ENCODE measurements around the gene ARID1B. TPM values are rescaled to one million over a fixed set of nuclear protein-coding genes. Genes with fewer than 3 reads are reported as not detected.

ARID1B gene
- total RNA-seq, 4 donors from 2014 or later = 87.1 to 194 (median 115) TPM

GRCh38 chr6:156994215-156995076 lies 217.3 kb downstream of the ARID1B start:
- H3K9me3 ChIP-seq = no peaks in the 10 kb centered on the region
- peaks cover 13 to 42% (median 25%) of the 10 kb centered on the region in 4 donors for H3K4me1 ChIP-seq
- intact Hi-C loops (cut with DNase I; ENCODE audit: low total_unique reads) (no loop called here), in situ Hi-C loops (cut with MboI; ENCODE audit: low pct_ligation_motif_present in 1 of 4, low pct_unique_long_range_greater_than_20kb in 1 of 4, low sequenced_read_pairs in 3 of 4) (no loop called here)
- 32 to 47% methylated on average over 7 to 13 of the region's 13 CpGs for WGBS, 2 donors (ENCODE audit: low coverage in 1 of 2)
- no peak for DNase-seq
- H3K4me3 ChIP-seq = no peak overlapping the region
- peak overlapping the region; percentile 56 to 74 (median 66) for H3K27ac ChIP-seq
- no peak for TF ChIP-seq EP300 (IDR thresholded peaks at IDR 0.05; ENCODE audit: low read depth)
- no peaks in the 10 kb centered on the region for H3K27me3 ChIP-seq
- no peaks in the 10 kb centered on the region for H3K36me3 ChIP-seq

- WGBS, 2 donors (ENCODE audit: low coverage in 1 of 2) = 94 to 96% methylated on average over 5 of the region's 5 CpGs
- Histone ChIP-seq H3K4me1 (peaks cover 13 to 42% (median 25%) of the 10 kb centered on the region in 4 donors), H3K27me3 (no peaks in the 10 kb centered on the region), H3K27ac (no peak overlapping the region), H3K9me3 (no peaks in the 10 kb centered on the region), H3K4me3 (no peak overlapping the region), H3K36me3 (no peaks in the 10 kb centered on the region)
- intact Hi-C loops (cut with DNase I; ENCODE audit: low total_unique reads) (no loop called here), in situ Hi-C loops (cut with MboI; ENCODE audit: low pct_ligation_motif_present in 1 of 4, low pct_unique_long_range_greater_than_20kb in 1 of 4, low sequenced_read_pairs in 3 of 4) (no loop called here)
- TF ChIP-seq EP300 (IDR thresholded peaks at IDR 0.05; ENCODE audit: low read depth) (no peak), POLR2AphosphoS5 (IDR thresholded peaks at IDR 0.05) (no peak), CTCF (IDR thresholded peaks at IDR 0.05) (no peak), POLR2A (IDR thresholded peaks at IDR 0.05) (no peak)
- no peak for DNase-seq
These were observed 218.3 kb downstream of the ARID1B start for GRCh38 chr6:156995502-156995901.

GRCh38 chr6:156996265-156996664 lies 219.1 kb downstream of the ARID1B start:
- WGBS, 2 donors (ENCODE audit: low coverage in 1 of 2) = 100% methylated on average over 2 of the region's 2 CpGs
- intact Hi-C loops (cut with DNase I; ENCODE audit: low total_unique reads) = no loop called here
- in situ Hi-C loops (cut with MboI; ENCODE audit: low pct_ligation_motif_present in 1 of 4, low pct_unique_long_range_greater_than_20kb in 1 of 4, low sequenced_read_pairs in 3 of 4) = no loop called here
- no peaks in the 10 kb centered on the region for H3K27me3 ChIP-seq
- H3K36me3 ChIP-seq = no peaks in the 10 kb centered on the region
- H3K9me3 ChIP-seq = no peaks in the 10 kb centered on the region
- DNase-seq = no peak
- H3K4me3 ChIP-seq = no peak overlapping the region
- TF ChIP-seq CTCF (IDR thresholded peaks at IDR 0.05) = no peak
- TF ChIP-seq EP300 (IDR thresholded peaks at IDR 0.05; ENCODE audit: low read depth) = no peak
- TF ChIP-seq POLR2AphosphoS5 (IDR thresholded peaks at IDR 0.05) = no peak
- no peak for TF ChIP-seq POLR2A (IDR thresholded peaks at IDR 0.05)
- H3K4me1 ChIP-seq = peaks cover 13 to 42% (median 25%) of the 10 kb centered on the region in 4 donors
- H3K27ac ChIP-seq = no peak overlapping the region

GRCh38 chr6:156998794-156999330 lies 221.7 kb downstream of the ARID1B start:
- no peak for TF ChIP-seq POLR2A (IDR thresholded peaks at IDR 0.05)
- in situ Hi-C loops (cut with MboI; ENCODE audit: low pct_ligation_motif_present in 1 of 4, low pct_unique_long_range_greater_than_20kb in 1 of 4, low sequenced_read_pairs in 3 of 4) = no loop called here
- H3K27me3 ChIP-seq = no peaks in the 10 kb centered on the region
- no peak for DNase-seq
- no peaks in the 10 kb centered on the region for H3K9me3 ChIP-seq
- H3K4me3 ChIP-seq = no peak overlapping the region
- 92 to 93% methylated on average over 3 to 7 of the region's 7 CpGs for WGBS, 2 donors (ENCODE audit: low coverage in 1 of 2)
- no peaks in the 10 kb centered on the region for H3K36me3 ChIP-seq
- peaks cover 8 to 17% (median 11%) of the 10 kb centered on the region in 4 donors for H3K4me1 ChIP-seq
- intact Hi-C loops (cut with DNase I; ENCODE audit: low total_unique reads) = no loop called here
- H3K27ac ChIP-seq = no peak overlapping the region

- 99% methylated on average over 3 of the region's 3 CpGs; no CpG with 5 or more reads in 1 of the 2 donors for WGBS, 2 donors (ENCODE audit: low coverage in 1 of 2)
- Histone ChIP-seq H3K4me3 (no peak overlapping the region), H3K4me1 (peaks cover 1 to 12% (median 7%) of the 10 kb centered on the region in 4 donors), H3K36me3 (no peaks in the 10 kb centered on the region), H3K27ac (no peak overlapping the region), H3K9me3 (no peaks in the 10 kb centered on the region), H3K27me3 (no peaks in the 10 kb centered on the region)
- no peak for TF ChIP-seq CTCF (IDR thresholded peaks at IDR 0.05)
- TF ChIP-seq EP300 (IDR thresholded peaks at IDR 0.05; ENCODE audit: low read depth) = no peak
- no peak for TF ChIP-seq POLR2A (IDR thresholded peaks at IDR 0.05)
- TF ChIP-seq POLR2AphosphoS5 (IDR thresholded peaks at IDR 0.05) = no peak
- DNase-seq = no peak
- intact Hi-C loops (cut with DNase I; ENCODE audit: low total_unique reads) (no loop called here), in situ Hi-C loops (cut with MboI; ENCODE audit: low pct_ligation_motif_present in 1 of 4, low pct_unique_long_range_greater_than_20kb in 1 of 4, low sequenced_read_pairs in 3 of 4) (loop anchor here in 1 of 4 donors (25.0 kb wide), 1 partner anchor 312 kb away; no protein-coding TSS in a partner anchor)
These were observed 222.6 kb downstream of the ARID1B start for GRCh38 chr6:156999762-157000161.

Measured in transverse colon (tissue), 4 donors.